Activated B cell treated with CpG ODN at 0.5 μM for 24 hours (primary cell): Measurements from ENCODE around the gene VWA8. TPM values are rescaled to one million over a fixed set of nuclear protein-coding genes. Genes with fewer than 3 reads are reported as not detected.
"Not testable (repeated sequence)": the region's sequence is repeated elsewhere in the genome, so short reads cannot be mapped to it uniquely, and the experiment has no call there.

Source experiments
- ATAC-seq: fragments of 200-7000 bp; cut with Tn5 transposase; one replicate; pipeline ENCODE4 v1.10.0; 2021; ENCODE audit warnings: low read depth, mild to moderate bottlenecking, moderate library complexity
- CTCF ChIA-PET: fragments of 350-600 bp; sonication (Branson Sonifier 250); formaldehyde crosslinking; loops from one replicate; lab custom pipeline; 2021; ENCODE audit warnings: antibody characterized with exemption; lab: Charles Lee
- POLR2A ChIA-PET: fragments of 350-600 bp; sonication (Branson Sonifier 250); formaldehyde crosslinking; loops from one replicate; lab custom pipeline; 2021; ENCODE audit warnings: antibody characterized with exemption; lab: Charles Lee
- DNase-seq: peaks from one replicate; pipeline ENCODE4 v3.0.0; 2022
- H3K27ac Mint-ChIP-seq: one replicate; pipeline ENCODE4 v1.8.0; 2020; ENCODE audit warnings: mixed read lengths
- H3K27me3 Mint-ChIP-seq: one replicate; pipeline ENCODE4 v1.8.0; 2021; ENCODE audit warnings: mixed read lengths
- H3K36me3 Mint-ChIP-seq: one replicate; pipeline ENCODE4 v1.8.0; 2021; ENCODE audit warnings: low read depth, mixed read lengths
- H3K4me1 Mint-ChIP-seq: one replicate; pipeline ENCODE4 v1.8.0; 2021; ENCODE audit warnings: mixed read lengths
- H3K4me3 Mint-ChIP-seq: one replicate; pipeline ENCODE4 v1.8.0; 2020; ENCODE audit warnings: mild to moderate bottlenecking, mixed read lengths
- H3K9me3 Mint-ChIP-seq: one replicate; pipeline ENCODE4 v1.8.0; 2020; ENCODE audit warnings: mixed read lengths
- intact Hi-C: fragments of 100-400 bp; cut with micrococcal nuclease; formaldehyde crosslinking; loops from one replicate; pipeline ENCODE4 v1.15.1; 2024
- total RNA-seq: library from RNA; stranded (reverse); gene quantifications from 2 replicates; pipeline ENCODE4 v1.2.3, GENCODE V29; 2022
- TF ChIP-seq, protein P1 (sequence below): fragments of 200-600 bp; IDR thresholded peaks from one replicate; pipeline ENCODE4 v1.8.0; 2022; ENCODE audit warnings: antibody characterized with exemption, mild to moderate bottlenecking

The VWA8 gene
- total RNA-seq, 1 donor from 2014 or later, result 21.7 TPM

DNA sequence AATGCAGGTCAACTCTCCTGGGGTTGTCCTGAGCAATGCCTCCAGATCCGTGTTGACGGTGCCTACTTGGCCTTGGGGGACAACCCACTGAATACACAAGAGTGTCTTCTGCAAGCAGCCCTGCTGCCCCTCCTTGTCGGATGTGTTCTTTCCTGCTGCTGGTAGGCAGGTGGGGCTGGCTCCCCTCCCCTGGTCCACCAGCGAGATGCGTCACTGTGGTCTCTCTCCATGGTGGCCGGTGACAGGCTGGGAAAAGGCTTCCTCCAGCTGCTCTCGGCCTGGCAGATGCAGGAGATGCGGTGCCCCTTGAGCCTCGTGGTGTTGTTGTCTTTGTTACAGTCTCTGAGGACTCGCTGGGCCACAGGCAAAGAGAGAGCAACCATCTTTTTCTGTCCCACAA, 418.6 kb downstream of the VWA8 start:
- no peaks in the 10 kb centered on the region for H3K36me3 Mint-ChIP-seq
- TF ChIP-seq, protein P1, sequence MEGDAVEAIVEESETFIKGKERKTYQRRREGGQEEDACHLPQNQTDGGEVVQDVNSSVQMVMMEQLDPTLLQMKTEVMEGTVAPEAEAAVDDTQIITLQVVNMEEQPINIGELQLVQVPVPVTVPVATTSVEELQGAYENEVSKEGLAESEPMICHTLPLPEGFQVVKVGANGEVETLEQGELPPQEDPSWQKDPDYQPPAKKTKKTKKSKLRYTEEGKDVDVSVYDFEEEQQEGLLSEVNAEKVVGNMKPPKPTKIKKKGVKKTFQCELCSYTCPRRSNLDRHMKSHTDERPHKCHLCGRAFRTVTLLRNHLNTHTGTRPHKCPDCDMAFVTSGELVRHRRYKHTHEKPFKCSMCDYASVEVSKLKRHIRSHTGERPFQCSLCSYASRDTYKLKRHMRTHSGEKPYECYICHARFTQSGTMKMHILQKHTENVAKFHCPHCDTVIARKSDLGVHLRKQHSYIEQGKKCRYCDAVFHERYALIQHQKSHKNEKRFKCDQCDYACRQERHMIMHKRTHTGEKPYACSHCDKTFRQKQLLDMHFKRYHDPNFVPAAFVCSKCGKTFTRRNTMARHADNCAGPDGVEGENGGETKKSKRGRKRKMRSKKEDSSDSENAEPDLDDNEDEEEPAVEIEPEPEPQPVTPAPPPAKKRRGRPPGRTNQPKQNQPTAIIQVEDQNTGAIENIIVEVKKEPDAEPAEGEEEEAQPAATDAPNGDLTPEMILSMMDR, result no peak
- H3K27ac Mint-ChIP-seq, result no peak overlapping the region
- H3K9me3 Mint-ChIP-seq, result no peaks in the 10 kb centered on the region
- intact Hi-C loops, result no loop called here
- H3K27me3 Mint-ChIP-seq, result peaks cover 4% of the 10 kb centered on the region
- DNase-seq (no peak), ATAC-seq (no peak)
- H3K4me3 Mint-ChIP-seq, result no peak overlapping the region
- no peaks in the 10 kb centered on the region for H3K4me1 Mint-ChIP-seq
- ChIA-PET CTCF (no interaction called here), POLR2A (no interaction called here)

DNA sequence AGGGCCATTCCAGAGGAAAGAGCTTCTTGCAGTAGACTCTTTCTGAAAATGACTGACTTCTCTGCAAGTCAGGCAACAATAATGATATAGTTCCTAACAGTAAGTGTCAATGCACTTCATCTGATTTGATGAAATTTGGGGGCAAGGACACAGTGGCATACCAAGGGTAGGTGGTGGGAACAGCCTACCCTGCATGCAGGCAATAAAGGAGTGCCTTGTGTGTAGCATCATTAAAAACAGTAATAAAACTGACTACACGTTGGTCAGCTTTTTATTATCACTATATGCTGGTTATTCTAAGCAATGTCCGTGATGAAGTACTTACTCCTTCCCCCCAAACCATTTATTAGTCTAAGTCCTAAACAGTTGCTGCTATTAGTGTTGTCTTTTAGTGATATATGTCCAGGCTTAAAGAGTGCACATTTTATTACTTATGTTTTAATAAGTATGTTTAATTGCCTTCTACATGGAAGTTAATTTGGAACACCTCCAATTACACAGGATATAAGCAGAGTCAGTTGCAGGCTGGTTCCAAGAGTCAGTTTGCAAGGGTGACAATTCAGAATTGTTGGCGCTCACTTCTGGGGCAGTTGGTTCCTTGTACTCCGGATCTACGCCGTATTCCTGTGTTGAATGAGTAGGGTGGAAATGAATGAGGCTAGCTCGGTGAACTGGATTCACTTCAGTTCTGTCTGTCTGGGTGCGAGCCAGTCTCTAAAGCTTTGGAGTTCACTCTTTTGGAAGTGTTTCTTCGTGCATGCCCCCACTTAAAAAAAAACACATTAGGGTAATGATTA, 419.6 kb downstream of the VWA8 start:
- POLR2A ChIA-PET, result no interaction called here

DNA sequence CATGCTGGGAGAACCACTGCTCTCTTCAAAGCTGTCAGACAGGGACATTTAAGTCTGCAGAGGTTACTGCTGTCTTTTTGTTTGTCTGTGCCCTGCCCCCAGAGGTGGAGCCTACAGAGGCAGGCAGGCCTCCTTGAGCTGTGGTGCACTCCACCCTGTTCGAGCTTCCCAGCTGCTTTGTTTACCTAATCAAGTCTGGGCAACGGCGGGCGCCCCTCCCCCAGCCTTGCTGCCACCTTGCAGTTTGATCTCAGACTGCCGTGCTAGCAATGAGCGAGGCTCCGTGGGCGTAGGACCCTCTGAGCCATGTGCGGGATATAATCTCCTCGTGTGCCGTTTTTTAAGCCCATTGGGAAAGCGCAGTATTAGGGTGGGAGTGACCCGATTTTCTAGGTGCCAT, 420.7 kb downstream of the VWA8 start:
- H3K27me3 Mint-ChIP-seq, H3K36me3 Mint-ChIP-seq, DNase-seq, ATAC-seq, H3K4me1 Mint-ChIP-seq, POLR2A ChIA-PET, H3K4me3 Mint-ChIP-seq, intact Hi-C loops, CTCF ChIA-PET, H3K27ac Mint-ChIP-seq, H3K9me3 Mint-ChIP-seq: not testable (repeated sequence)

More for the DNA sequence above, 419.6 kb downstream of the VWA8 start:
- CTCF ChIA-PET, result no interaction called here
- intact Hi-C loops, result no loop called here
- TF ChIP-seq, protein P1, result no peak
- no peak overlapping the region for H3K27ac Mint-ChIP-seq
- H3K27me3 Mint-ChIP-seq, result peaks cover 4% of the 10 kb centered on the region
- no peaks in the 10 kb centered on the region for H3K4me1 Mint-ChIP-seq
- DNase-seq (no peak), ATAC-seq (no peak)
- H3K36me3 Mint-ChIP-seq, result no peaks in the 10 kb centered on the region
- H3K9me3 Mint-ChIP-seq, result no peaks in the 10 kb centered on the region
- H3K4me3 Mint-ChIP-seq, result no peak overlapping the region

DNA sequence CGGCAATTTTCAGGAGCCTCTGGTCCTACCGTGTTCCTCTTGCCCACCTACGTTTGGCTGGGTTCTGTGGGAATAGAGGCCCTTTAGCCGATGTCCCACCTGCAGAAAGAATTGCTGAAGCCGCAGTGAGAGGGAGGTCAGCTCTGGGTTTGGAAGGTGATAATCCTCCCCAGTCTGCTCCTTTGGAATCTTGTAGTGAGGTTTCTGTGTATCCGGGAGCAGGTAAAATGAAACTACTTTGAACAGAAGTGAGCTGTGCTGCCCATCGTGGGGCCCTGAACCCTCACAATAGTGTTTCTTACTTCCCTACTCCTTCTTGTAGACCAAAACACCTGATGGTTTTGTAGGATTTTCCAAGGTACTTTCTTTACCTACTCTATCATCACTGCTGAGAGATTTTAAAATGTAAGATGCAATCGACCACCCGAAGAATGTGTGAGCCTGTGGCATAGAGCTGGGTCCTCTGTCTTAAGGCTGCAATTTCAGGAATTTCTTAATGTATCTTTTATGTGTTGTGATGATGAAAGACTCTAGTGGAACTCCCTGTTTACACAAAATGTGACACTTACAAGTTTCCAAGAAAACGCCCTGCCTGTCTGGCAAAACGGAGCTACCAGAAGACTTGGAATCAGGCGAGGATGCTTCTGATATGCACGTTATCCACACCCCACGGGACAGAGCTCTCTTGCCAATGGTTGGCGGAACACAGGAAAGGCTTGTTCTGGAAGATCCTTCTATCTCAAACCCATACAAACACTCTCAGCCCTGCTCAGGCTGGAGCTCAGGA, 427.4 kb downstream of the VWA8 start:
- CTCF ChIA-PET, result no interaction called here
- H3K27me3 Mint-ChIP-seq, result peaks cover 2% of the 10 kb centered on the region
- DNase-seq (no peak), ATAC-seq (no peak)
- no peaks in the 10 kb centered on the region for H3K36me3 Mint-ChIP-seq
- H3K9me3 Mint-ChIP-seq, result peaks cover 2% of the 10 kb centered on the region
- intact Hi-C loops, result no loop called here
- TF ChIP-seq, protein P1, result no peak
- no peak overlapping the region for H3K27ac Mint-ChIP-seq
- H3K4me3 Mint-ChIP-seq, result no peak overlapping the region
- no peaks in the 10 kb centered on the region for H3K4me1 Mint-ChIP-seq
- POLR2A ChIA-PET, result no interaction called here

DNA sequence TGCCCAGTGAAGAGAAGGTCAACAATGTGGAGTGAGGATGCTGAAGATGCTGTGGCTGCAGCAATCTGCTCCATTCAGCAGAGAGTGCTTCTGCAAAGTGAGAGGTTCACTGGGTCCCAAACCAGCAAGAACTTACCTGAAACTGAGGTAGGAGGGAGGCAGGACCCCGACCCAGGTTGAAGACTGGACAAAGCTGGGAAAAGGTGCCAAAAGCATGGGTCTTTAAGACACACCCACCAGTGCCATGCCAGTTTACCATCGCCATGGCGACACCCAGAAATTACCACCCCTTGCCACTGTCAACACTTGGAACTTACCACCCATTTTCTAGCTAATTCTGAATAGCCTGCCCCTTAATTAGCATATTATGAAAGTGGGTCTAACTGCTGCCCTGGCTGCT, 432.9 kb downstream of the VWA8 start:
- ATAC-seq, result no peak
- ChIA-PET POLR2A (no interaction called here), CTCF (no interaction called here)
- Mint-ChIP-seq H3K4me3 (no peak overlapping the region), H3K27ac (no peak overlapping the region), H3K4me1 (no peaks in the 10 kb centered on the region), H3K9me3 (no peaks in the 10 kb centered on the region), H3K27me3 (peaks cover 5% of the 10 kb centered on the region), H3K36me3 (no peaks in the 10 kb centered on the region)
- TF ChIP-seq, protein P1, result no peak
- intact Hi-C loops, result no loop called here
- no peak for DNase-seq
